Subcutaneous abdominal adipose tissue (tissue), 5 donors: ENCODE measurements around the gene CACNA1A.
"Not testable (repeated sequence)": the region's sequence is repeated elsewhere in the genome, so short reads cannot be mapped to it uniquely, and the experiment has no call there.

Source experiments
- H3K27ac ChIP-seq: one replicate; pipeline ENCODE4 v1.7.0; 2013; ENCODE audit warnings: low read depth, mild to moderate bottlenecking, inconsistent platforms, low read length, moderate library complexity
- H3K27me3 ChIP-seq, 5 donors: one replicate each; pipeline ENCODE4 v1.7.0; 2013; ENCODE audit warnings: low read length in 5 of 5, inconsistent platforms in 1 of 5; ENCODE audit not compliant: control insufficient read depth in 5 of 5, insufficient read depth in 4 of 5
- H3K36me3 ChIP-seq, 5 donors: one replicate each; pipeline ENCODE4 v1.7.0; 2013; ENCODE audit warnings: low read length in 5 of 5; ENCODE audit not compliant: control insufficient read depth in 5 of 5, insufficient read depth in 5 of 5
- H3K4me1 ChIP-seq, 5 donors: one replicate each; pipeline ENCODE4 v1.7.0; 2013; ENCODE audit warnings: low read length in 5 of 5, mild to moderate bottlenecking in 3 of 5, moderate library complexity in 1 of 5; ENCODE audit not compliant: control insufficient read depth in 5 of 5, insufficient read depth in 5 of 5
- H3K4me3 ChIP-seq, 5 donors: one replicate each; pipeline ENCODE4 v1.7.0; 2013; ENCODE audit warnings: low read length in 5 of 5, low read depth in 1 of 5
- H3K9ac ChIP-seq, 5 donors: one replicate each; pipeline ENCODE4 v1.7.0; 2013; ENCODE audit warnings: low read length in 5 of 5, mild to moderate bottlenecking in 4 of 5, moderate library complexity in 3 of 5
- H3K9me3 ChIP-seq, 5 donors: one replicate each; pipeline ENCODE4 v1.7.0; 2013; ENCODE audit warnings: low read length in 5 of 5; ENCODE audit not compliant: control insufficient read depth in 5 of 5
- donor health status: healthy.
- donor health status: healthy.
- donor health status: healthy.
- donor health status: healthy.
- donor health status: healthy.

CACNA1A gene

GRCh38 chr19:13176345-13176744, 329.9 kb downstream of the CACNA1A start:
- Histone ChIP-seq H3K27ac (no peak overlapping the region), H3K4me1 (peaks cover 0 to 18% (median 13%) of the 10 kb centered on the region in 5 donors), H3K27me3 (no peaks in the 10 kb centered on the region), H3K36me3 (no peaks in the 10 kb centered on the region), H3K9me3 (no peaks in the 10 kb centered on the region), H3K9ac (no peak overlapping the region), H3K4me3 (no peak overlapping the region)

GRCh38 chr19:13173139-13173737, 333.0 kb downstream of the CACNA1A start:
- Histone ChIP-seq H3K4me3 (no peak overlapping the region), H3K27me3 (no peaks in the 10 kb centered on the region), H3K27ac (peak overlapping the region; percentile 50), H3K9ac (no peak overlapping the region), H3K36me3 (no peaks in the 10 kb centered on the region), H3K9me3 (no peaks in the 10 kb centered on the region), H3K4me1 (peaks cover 2 to 25% (median 13%) of the 10 kb centered on the region in 5 donors)

GRCh38 chr19:13172346-13173138, 333.7 kb downstream of the CACNA1A start:
- Histone ChIP-seq H3K9ac (peak overlapping the region in 4 of 5 donors; percentile 2 to 53 (median 50)), H3K27ac (peak overlapping the region; percentile 50), H3K9me3 (no peaks in the 10 kb centered on the region), H3K4me1 (peaks cover 2 to 31% (median 19%) of the 10 kb centered on the region in 5 donors), H3K36me3 (no peaks in the 10 kb centered on the region), H3K27me3 (no peaks in the 10 kb centered on the region), H3K4me3 (peak overlapping the region in 2 of 5 donors; percentile 24 to 29)

- H3K27me3 ChIP-seq: no peaks in the 10 kb centered on the region
These were observed 335.1 kb downstream of the CACNA1A start for GRCh38 chr19:13171146-13171545.

GRCh38 chr19:13169769-13170168, 336.5 kb downstream of the CACNA1A start:
- Histone ChIP-seq H3K9me3 (no peaks in the 10 kb centered on the region), H3K4me1 (peaks cover 6 to 52% (median 36%) of the 10 kb centered on the region in 5 donors), H3K9ac (no peak overlapping the region), H3K4me3 (no peak overlapping the region), H3K27me3 (no peaks in the 10 kb centered on the region), H3K27ac (peak overlapping the region; percentile 67), H3K36me3 (no peaks in the 10 kb centered on the region)

More at GRCh38 chr19:13171146-13171545, 335.1 kb downstream of the CACNA1A start:
- Histone ChIP-seq H3K27ac (no peak overlapping the region), H3K9ac (no peak overlapping the region), H3K9me3 (no peaks in the 10 kb centered on the region), H3K36me3 (no peaks in the 10 kb centered on the region), H3K4me1 (peaks cover 5 to 42% (median 30%) of the 10 kb centered on the region in 5 donors), H3K4me3 (no peak overlapping the region)

- H3K27me3 ChIP-seq: not testable (repeated sequence)
- peak overlapping the region; percentile 84 for H3K27ac ChIP-seq
- peaks cover 17 to 68% (median 49%) of the 10 kb centered on the region in 5 donors for H3K4me1 ChIP-seq
These were observed 340.1 kb downstream of the CACNA1A start for GRCh38 chr19:13166151-13166550.

GRCh38 chr19:13165162-13165997, 340.9 kb downstream of the CACNA1A start:
- Histone ChIP-seq H3K9me3 (no peaks in the 10 kb centered on the region), H3K27me3 (no peaks in the 10 kb centered on the region), H3K4me3 (peak overlapping the region in 1 of 5 donors; percentile 52), H3K9ac (peak overlapping the region in 4 of 5 donors; percentile 21 to 69 (median 52)), H3K36me3 (no peaks in the 10 kb centered on the region), H3K27ac (peak overlapping the region; percentile 98), H3K4me1 (peaks cover 17 to 68% (median 49%) of the 10 kb centered on the region in 5 donors)

More at GRCh38 chr19:13166151-13166550, 340.1 kb downstream of the CACNA1A start:
- H3K36me3 ChIP-seq, H3K4me3 ChIP-seq, H3K9me3 ChIP-seq, H3K9ac ChIP-seq: not testable (repeated sequence)

- H3K9ac ChIP-seq: peak overlapping the region; percentile 21 to 69 (median 45)
- peak overlapping the region; percentile 98 for H3K27ac ChIP-seq
- peaks cover 15 to 65% (median 49%) of the 10 kb centered on the region in 5 donors for H3K4me1 ChIP-seq
- H3K36me3 ChIP-seq: no peaks in the 10 kb centered on the region
- H3K4me3 ChIP-seq: peak overlapping the region in 2 of 5 donors; percentile 31 to 52
- H3K27me3 ChIP-seq: no peaks in the 10 kb centered on the region
- H3K9me3 ChIP-seq: no peaks in the 10 kb centered on the region
These were observed 341.7 kb downstream of the CACNA1A start for GRCh38 chr19:13164343-13165161.

- Histone ChIP-seq H3K4me1 (peaks cover 15 to 63% (median 49%) of the 10 kb centered on the region in 5 donors), H3K4me3 (peak overlapping the region; percentile 49 to 71 (median 63)), H3K27me3 (no peaks in the 10 kb centered on the region), H3K27ac (peak overlapping the region; percentile 98), H3K9ac (peak overlapping the region; percentile 66 to 93 (median 86)), H3K9me3 (no peaks in the 10 kb centered on the region), H3K36me3 (no peaks in the 10 kb centered on the region)
These were observed 342.5 kb downstream of the CACNA1A start for GRCh38 chr19:13163609-13164342.
